Dendritic cell treated with granulocyte-macrophage colony-stimulating factor and Interleukin-4, amounts not matched to agents 40 ng/mL and 50 ng/mL, for 4 days (primary cell): ENCODE data around the gene SNAP25.

ENCODE experiments used
- H3K27ac Mint-ChIP-seq: one replicate; pipeline ENCODE4 v1.8.0; 2022; ENCODE audit warnings: mild to moderate bottlenecking, mixed read lengths
- H3K27me3 Mint-ChIP-seq: one replicate; pipeline ENCODE4 v1.8.0; 2022; ENCODE audit warnings: mild to moderate bottlenecking, mixed read lengths
- H3K36me3 Mint-ChIP-seq: one replicate; pipeline ENCODE4 v1.8.0; 2022; ENCODE audit warnings: low read depth, mixed read lengths
- H3K4me1 Mint-ChIP-seq: one replicate; pipeline ENCODE4 v1.8.0; 2022; ENCODE audit warnings: low read depth, mixed read lengths
- H3K4me3 Mint-ChIP-seq: one replicate; pipeline ENCODE4 v1.8.0; 2022; ENCODE audit warnings: mild to moderate bottlenecking, moderate library complexity, mixed read lengths
- H3K9me3 Mint-ChIP-seq: one replicate; pipeline ENCODE4 v1.8.0; 2022; ENCODE audit warnings: mixed read lengths
- intact Hi-C: fragments of 100-400 bp; cut with micrococcal nuclease; formaldehyde crosslinking; loops from one replicate; pipeline ENCODE4 v1.15.0; 2022

SNAP25 gene

GRCh38 chr20:10228330-10228729, 9.7 kb downstream of the SNAP25 start:
- Mint-ChIP-seq H3K36me3 (no peaks in the 10 kb centered on the region), H3K27ac (no peak overlapping the region), H3K4me3 (no peak overlapping the region), H3K4me1 (no peaks in the 10 kb centered on the region), H3K27me3 (peaks cover 1% of the 10 kb centered on the region), H3K9me3 (no peaks in the 10 kb centered on the region)
- intact Hi-C loops, result no loop called here

- no peak overlapping the region for H3K4me3 Mint-ChIP-seq
- no peaks in the 10 kb centered on the region for H3K4me1 Mint-ChIP-seq
- H3K27ac Mint-ChIP-seq, result no peak overlapping the region
- H3K36me3 Mint-ChIP-seq, result no peaks in the 10 kb centered on the region
- intact Hi-C loops, result no loop called here
- H3K27me3 Mint-ChIP-seq, result peaks cover 1% of the 10 kb centered on the region
- H3K9me3 Mint-ChIP-seq, result no peaks in the 10 kb centered on the region
Measured at GRCh38 chr20:10231290-10231689, 12.7 kb downstream of the SNAP25 start.

- H3K4me1 Mint-ChIP-seq, result peaks cover 5% of the 10 kb centered on the region
- no peaks in the 10 kb centered on the region for H3K36me3 Mint-ChIP-seq
- no peak overlapping the region for H3K4me3 Mint-ChIP-seq
- no peaks in the 10 kb centered on the region for H3K9me3 Mint-ChIP-seq
- no peaks in the 10 kb centered on the region for H3K27me3 Mint-ChIP-seq
- H3K27ac Mint-ChIP-seq, result no peak overlapping the region
- intact Hi-C loops, result no loop called here
Measured at GRCh38 chr20:10236540-10237533, 18.2 kb downstream of the SNAP25 start.

- intact Hi-C loops, result no loop called here
- Mint-ChIP-seq H3K9me3 (no peaks in the 10 kb centered on the region), H3K4me3 (no peak overlapping the region), H3K27ac (no peak overlapping the region), H3K4me1 (peaks cover 5% of the 10 kb centered on the region), H3K27me3 (no peaks in the 10 kb centered on the region), H3K36me3 (no peaks in the 10 kb centered on the region)
Measured at GRCh38 chr20:10239954-10240353, 21.3 kb downstream of the SNAP25 start.

GRCh38 chr20:10240655-10241054, 22.0 kb downstream of the SNAP25 start:
- Mint-ChIP-seq H3K4me1 (peaks cover 5% of the 10 kb centered on the region), H3K27ac (no peak overlapping the region), H3K9me3 (no peaks in the 10 kb centered on the region), H3K36me3 (no peaks in the 10 kb centered on the region), H3K27me3 (no peaks in the 10 kb centered on the region), H3K4me3 (no peak overlapping the region)
- intact Hi-C loops, result no loop called here

- Mint-ChIP-seq H3K9me3 (no peaks in the 10 kb centered on the region), H3K36me3 (no peaks in the 10 kb centered on the region), H3K4me3 (no peak overlapping the region), H3K4me1 (peaks cover 5% of the 10 kb centered on the region), H3K27ac (no peak overlapping the region), H3K27me3 (no peaks in the 10 kb centered on the region)
- intact Hi-C loops, result no loop called here
Measured at GRCh38 chr20:10242166-10242565, 23.5 kb downstream of the SNAP25 start.

GRCh38 chr20:10247440-10247839, 28.8 kb downstream of the SNAP25 start:
- H3K27ac Mint-ChIP-seq, result no peak overlapping the region
- intact Hi-C loops, result no loop called here
- H3K4me3 Mint-ChIP-seq, result no peak overlapping the region
- no peaks in the 10 kb centered on the region for H3K27me3 Mint-ChIP-seq
- no peaks in the 10 kb centered on the region for H3K9me3 Mint-ChIP-seq
- H3K36me3 Mint-ChIP-seq, result no peaks in the 10 kb centered on the region
- no peaks in the 10 kb centered on the region for H3K4me1 Mint-ChIP-seq

- H3K4me3 Mint-ChIP-seq, result no peak overlapping the region
- no peaks in the 10 kb centered on the region for H3K27me3 Mint-ChIP-seq
Measured at GRCh38 chr20:10249048-10249770, 30.6 kb downstream of the SNAP25 start.

GRCh38 chr20:10249822-10250221, 31.2 kb downstream of the SNAP25 start:
- Mint-ChIP-seq H3K9me3 (no peaks in the 10 kb centered on the region), H3K27ac (no peak overlapping the region), H3K4me3 (no peak overlapping the region), H3K36me3 (no peaks in the 10 kb centered on the region), H3K27me3 (no peaks in the 10 kb centered on the region), H3K4me1 (no peaks in the 10 kb centered on the region)
- intact Hi-C loops, result no loop called here

More at GRCh38 chr20:10249048-10249770, 30.6 kb downstream of the SNAP25 start:
- intact Hi-C loops, result no loop called here
- H3K4me1 Mint-ChIP-seq, result no peaks in the 10 kb centered on the region
- no peak overlapping the region for H3K27ac Mint-ChIP-seq
- H3K36me3 Mint-ChIP-seq, result no peaks in the 10 kb centered on the region
- no peaks in the 10 kb centered on the region for H3K9me3 Mint-ChIP-seq

- no peaks in the 10 kb centered on the region for H3K36me3 Mint-ChIP-seq
- H3K27me3 Mint-ChIP-seq, result no peaks in the 10 kb centered on the region
- H3K27ac Mint-ChIP-seq, result no peak overlapping the region
- H3K4me1 Mint-ChIP-seq, result no peaks in the 10 kb centered on the region
- H3K9me3 Mint-ChIP-seq, result no peaks in the 10 kb centered on the region
- H3K4me3 Mint-ChIP-seq, result no peak overlapping the region
- intact Hi-C loops, result no loop called here
Measured at GRCh38 chr20:10250902-10251301, 32.3 kb downstream of the SNAP25 start.

GRCh38 chr20:10253780-10254179, 35.1 kb downstream of the SNAP25 start:
- intact Hi-C loops, result no loop called here
- H3K27me3 Mint-ChIP-seq, result no peaks in the 10 kb centered on the region

GRCh38 chr20:10255846-10256245, 37.2 kb downstream of the SNAP25 start:
- H3K4me1 Mint-ChIP-seq, result no peaks in the 10 kb centered on the region
- no peaks in the 10 kb centered on the region for H3K36me3 Mint-ChIP-seq
- H3K27me3 Mint-ChIP-seq, result no peaks in the 10 kb centered on the region
- no peaks in the 10 kb centered on the region for H3K9me3 Mint-ChIP-seq
- H3K27ac Mint-ChIP-seq, result no peak overlapping the region
- intact Hi-C loops, result no loop called here
- no peak overlapping the region for H3K4me3 Mint-ChIP-seq

More at GRCh38 chr20:10253780-10254179, 35.1 kb downstream of the SNAP25 start:
- Mint-ChIP-seq H3K9me3 (no peaks in the 10 kb centered on the region), H3K27ac (no peak overlapping the region), H3K36me3 (no peaks in the 10 kb centered on the region), H3K4me3 (no peak overlapping the region), H3K4me1 (no peaks in the 10 kb centered on the region)

- intact Hi-C loops, result no loop called here
- Mint-ChIP-seq H3K27me3 (no peaks in the 10 kb centered on the region), H3K36me3 (no peaks in the 10 kb centered on the region), H3K4me3 (no peak overlapping the region), H3K9me3 (no peaks in the 10 kb centered on the region), H3K27ac (no peak overlapping the region), H3K4me1 (no peaks in the 10 kb centered on the region)
Measured at GRCh38 chr20:10259166-10259565, 40.5 kb downstream of the SNAP25 start.

- no peaks in the 10 kb centered on the region for H3K36me3 Mint-ChIP-seq
- no peaks in the 10 kb centered on the region for H3K4me1 Mint-ChIP-seq
- intact Hi-C loops, result no loop called here
- H3K27me3 Mint-ChIP-seq, result no peaks in the 10 kb centered on the region
- no peak overlapping the region for H3K4me3 Mint-ChIP-seq
- H3K27ac Mint-ChIP-seq, result no peak overlapping the region
- H3K9me3 Mint-ChIP-seq, result no peaks in the 10 kb centered on the region
Measured at GRCh38 chr20:10260316-10260715, 41.7 kb downstream of the SNAP25 start.
